Measurements from ENCODE around the gene DYNLT2B.
"Not testable (repeated sequence)": the region's sequence is repeated elsewhere in the genome, so short reads cannot be mapped to it uniquely, and the experiment has no call there.

The DYNLT2B gene

GRCh38 chr3:196317687-196318467 lies at the start of gene DYNLT2B:
TSS of gene DYNLT2B (minus strand) at chr3:196318240. CDS start at chr3:196318152, 88 bp downstream.
- DNase-seq (ENCODE audit: low spot score): peak; percentile 99

GRCh38 chr3:196365736-196366135 lies 47.7 kb upstream of the DYNLT2B start:
- DNase-seq (ENCODE audit: low spot score): no peak

GRCh38 chr3:196360586-196360985 lies 42.5 kb upstream of the DYNLT2B start:
- no peak for DNase-seq (ENCODE audit: low spot score)

GRCh38 chr3:196358540-196358939 lies 40.5 kb upstream of the DYNLT2B start:
- not testable (repeated sequence) for DNase-seq (ENCODE audit: low spot score)

GRCh38 chr3:196357905-196358304 lies 39.9 kb upstream of the DYNLT2B start:
- DNase-seq (ENCODE audit: low spot score): no peak

GRCh38 chr3:196356556-196356955 lies 38.5 kb upstream of the DYNLT2B start:
- no peak for DNase-seq (ENCODE audit: low spot score)

- DNase-seq (ENCODE audit: low spot score): no peak
Measured at GRCh38 chr3:196355668-196356067, 37.6 kb upstream of the DYNLT2B start.

GRCh38 chr3:196354132-196354531 lies 36.1 kb upstream of the DYNLT2B start:
- no peak for DNase-seq (ENCODE audit: low spot score)

GRCh38 chr3:196351541-196351940 lies 33.5 kb upstream of the DYNLT2B start:
- no peak for DNase-seq (ENCODE audit: low spot score)

GRCh38 chr3:196350067-196350466 lies 32.0 kb upstream of the DYNLT2B start:
- no peak for DNase-seq (ENCODE audit: low spot score)

GRCh38 chr3:196348698-196349097 lies 30.7 kb upstream of the DYNLT2B start:
- no peak for DNase-seq (ENCODE audit: low spot score)

- no peak for DNase-seq (ENCODE audit: low spot score)
Measured at GRCh38 chr3:196344663-196345062, 26.6 kb upstream of the DYNLT2B start.

GRCh38 chr3:196343917-196344316 lies 25.9 kb upstream of the DYNLT2B start:
- not testable (repeated sequence) for DNase-seq (ENCODE audit: low spot score)

GRCh38 chr3:196341137-196341536 lies 23.1 kb upstream of the DYNLT2B start:
- peak; percentile 65 for DNase-seq (ENCODE audit: low spot score)

GRCh38 chr3:196340466-196340865 lies 22.4 kb upstream of the DYNLT2B start:
- DNase-seq (ENCODE audit: low spot score): no peak

GRCh38 chr3:196339493-196340254 lies 21.6 kb upstream of the DYNLT2B start:
- DNase-seq (ENCODE audit: low spot score): no peak

- DNase-seq (ENCODE audit: low spot score): no peak
Measured at GRCh38 chr3:196339044-196339443, 21.0 kb upstream of the DYNLT2B start.

- DNase-seq (ENCODE audit: low spot score): no peak
Measured at GRCh38 chr3:196336319-196337145, 18.5 kb upstream of the DYNLT2B start.

- DNase-seq (ENCODE audit: low spot score): no peak
Measured at GRCh38 chr3:196335503-196335948, 17.5 kb upstream of the DYNLT2B start.

- no peak for DNase-seq (ENCODE audit: low spot score)
Measured at GRCh38 chr3:196334982-196335381, 16.9 kb upstream of the DYNLT2B start.

GRCh38 chr3:196332168-196332567 lies 14.1 kb upstream of the DYNLT2B start:
- DNase-seq (ENCODE audit: low spot score): no peak

GRCh38 chr3:196327405-196327804 lies 9.4 kb upstream of the DYNLT2B start:
- DNase-seq (ENCODE audit: low spot score): no peak
